D341Med (cell line): ENCODE data around the gene CANX.
A peak's percentile ranks its signal among the peaks of the same experiment; 100 is the strongest.

Source experiments
- DNase-seq: peaks from one replicate; pipeline ENCODE4 v3.0.0; 2012; ENCODE audit warnings: low spot score

Gene CANX

GRCh38 chr5:179758955-179759354 is 60.2 kb downstream of the CANX start:
- DNase-seq: no peak

- no peak for DNase-seq
Measured at GRCh38 chr5:179759581-179760551, 61.1 kb downstream of the CANX start.

GRCh38 chr5:179762079-179762780 is 63.5 kb downstream of the CANX start:
- no peak for DNase-seq

- DNase-seq: no peak
Measured at GRCh38 chr5:179762781-179763176, 64.0 kb downstream of the CANX start.

- DNase-seq: peak; percentile 79
Measured at GRCh38 chr5:179763215-179763945, 64.6 kb downstream of the CANX start.

- no peak for DNase-seq
Measured at GRCh38 chr5:179764056-179764455, 65.3 kb downstream of the CANX start.

- DNase-seq: no peak
Measured at GRCh38 chr5:179765400-179765799, 66.6 kb downstream of the CANX start.

- no peak for DNase-seq
Measured at GRCh38 chr5:179766021-179766725, 67.4 kb downstream of the CANX start.

- no peak for DNase-seq
Measured at GRCh38 chr5:179766726-179767455, 68.1 kb downstream of the CANX start.

GRCh38 chr5:179767496-179768100 is 68.8 kb downstream of the CANX start:
- DNase-seq: no peak

- DNase-seq: no peak
Measured at GRCh38 chr5:179768326-179769085, 69.7 kb downstream of the CANX start.

- no peak for DNase-seq
Measured at GRCh38 chr5:179769271-179769670, 70.5 kb downstream of the CANX start.

- DNase-seq: no peak
Measured at GRCh38 chr5:179769796-179770195, 71.0 kb downstream of the CANX start.

- DNase-seq: no peak
Measured at GRCh38 chr5:179771311-179771895, 72.6 kb downstream of the CANX start.

- DNase-seq: no peak
Measured at GRCh38 chr5:179772351-179772750, 73.6 kb downstream of the CANX start.

GRCh38 chr5:179773686-179774040 is 74.9 kb downstream of the CANX start:
- DNase-seq: no peak

GRCh38 chr5:179774442-179774841 is 75.7 kb downstream of the CANX start:
- DNase-seq: no peak

- no peak for DNase-seq
Measured at GRCh38 chr5:179776411-179776938, 77.7 kb downstream of the CANX start.

- DNase-seq: no peak
Measured at GRCh38 chr5:179777456-179777855, 78.7 kb downstream of the CANX start.
